SK-N-SH treated with all-trans-retinoic acid at 6 μM for 48 hours (cell line): ENCODE measurements around the gene PLAAT4.

Experiments used
- ATAC-seq: fragments of 200-7000 bp; cut with Tn5 transposase; 3 replicates; pipeline ENCODE4 v1.9.1; 2020; ENCODE audit warnings: mild to moderate bottlenecking, moderate library complexity
- ARNTL ChIP-seq: fragments of 450-650 bp; formaldehyde crosslinking; IDR thresholded peaks from 2 replicates; pipeline ENCODE4 v1.5.0; 2020; ENCODE audit warnings: low read depth, mild to moderate bottlenecking, moderate library complexity, borderline replicate concordance
- BACH2 ChIP-seq: fragments of 250-450 bp; sonication (Bioruptor Pico); IDR thresholded peaks from 2 replicates; pipeline ENCODE4 v1.9.0; 2021; ENCODE audit warnings: mild to moderate bottlenecking, borderline replicate concordance
- CSDC2 ChIP-seq: fragments of 250-450 bp; sonication (Bioruptor Pico); IDR thresholded peaks from 2 replicates; pipeline ENCODE4 v1.5.0; 2020; ENCODE audit warnings: mild to moderate bottlenecking, moderate library complexity
- ESRRG ChIP-seq: fragments of 250-450 bp; sonication (Bioruptor Pico); IDR thresholded peaks from 2 replicates; pipeline ENCODE4 v1.6.1; 2021; ENCODE audit warnings: mild to moderate bottlenecking
- ISL1 ChIP-seq: fragments of 250-450 bp; sonication (Bioruptor Pico); IDR thresholded peaks from 2 replicates; pipeline ENCODE4 v2.1.2; 2022; ENCODE audit warnings: mild to moderate bottlenecking, moderate library complexity
- OSR1 ChIP-seq: fragments of 250-450 bp; sonication (Bioruptor Pico); IDR thresholded peaks from 2 replicates; pipeline ENCODE4 v1.8.0; 2022; ENCODE audit warnings: moderate library complexity, mild to moderate bottlenecking, inconsistent platforms
- RARB ChIP-seq: fragments of 250-450 bp; sonication (Bioruptor Pico); IDR thresholded peaks from 2 replicates; pipeline ENCODE4 v1.8.0; 2021; ENCODE audit warnings: mild to moderate bottlenecking, moderate library complexity
- TCF4 ChIP-seq: fragments of 250-450 bp; sonication (Bioruptor Pico); IDR thresholded peaks from 2 replicates; pipeline ENCODE4 v1.8.0; 2021; ENCODE audit warnings: mild to moderate bottlenecking, moderate library complexity, borderline replicate concordance
- TOX ChIP-seq: fragments of 250-450 bp; sonication (Bioruptor Pico); IDR thresholded peaks from 2 replicates; pipeline ENCODE4 v1.8.0; 2021; ENCODE audit warnings: mild to moderate bottlenecking, moderate library complexity, borderline replicate concordance
- ZFP3 ChIP-seq: fragments of 250-450 bp; sonication (Bioruptor Pico); IDR thresholded peaks from 2 replicates; pipeline ENCODE4 v1.5.0; 2020; ENCODE audit warnings: mild to moderate bottlenecking, moderate library complexity
- ZFP30 ChIP-seq: fragments of 450-650 bp; formaldehyde crosslinking; IDR thresholded peaks from 2 replicates; pipeline ENCODE4 v1.5.0; 2022; ENCODE audit warnings: mild to moderate bottlenecking, moderate library complexity
- ZNF565 ChIP-seq: fragments of 450-650 bp; formaldehyde crosslinking; conservative IDR thresholded peaks from 2 replicates; pipeline ENCODE4 v1.5.0; 2020; ENCODE audit warnings: low read depth, mild to moderate bottlenecking, moderate library complexity
- ZNF8 ChIP-seq: fragments of 450-650 bp; formaldehyde crosslinking; IDR thresholded peaks from 2 replicates; pipeline ENCODE4 v1.5.0; 2020; ENCODE audit warnings: mild to moderate bottlenecking, moderate library complexity
- TF ChIP-seq, protein P1 (sequence below): fragments of 250-450 bp; sonication (Bioruptor Pico); IDR thresholded peaks from 2 replicates; pipeline ENCODE4 v1.8.0; 2021; ENCODE audit warnings: low read depth, mild to moderate bottlenecking, moderate library complexity, borderline replicate concordance
- TF ChIP-seq, protein P2 (sequence below): fragments of 250-450 bp; sonication (Bioruptor Pico); IDR thresholded peaks from 2 replicates; pipeline ENCODE4 v1.8.0; 2020; ENCODE audit warnings: mild to moderate bottlenecking, moderate library complexity, borderline replicate concordance
- TF ChIP-seq, protein P3 (sequence below): fragments of 250-450 bp; sonication (Bioruptor Pico); IDR thresholded peaks from 2 replicates; pipeline ENCODE4 v1.5.0; 2020; ENCODE audit warnings: mild to moderate bottlenecking, moderate library complexity
- TF ChIP-seq, protein P4 (sequence below): fragments of 250-450 bp; sonication (Bioruptor Pico); IDR thresholded peaks from 2 replicates; pipeline ENCODE4 v1.5.1; 2020; ENCODE audit warnings: low read depth, mild to moderate bottlenecking, moderate library complexity
- TF ChIP-seq, protein P5 (sequence below): fragments of 250-450 bp; sonication (Bioruptor Pico); IDR thresholded peaks from 2 replicates; pipeline ENCODE4 v1.5.1; 2021; ENCODE audit warnings: mild to moderate bottlenecking, moderate library complexity

PLAAT4 gene

DNA sequence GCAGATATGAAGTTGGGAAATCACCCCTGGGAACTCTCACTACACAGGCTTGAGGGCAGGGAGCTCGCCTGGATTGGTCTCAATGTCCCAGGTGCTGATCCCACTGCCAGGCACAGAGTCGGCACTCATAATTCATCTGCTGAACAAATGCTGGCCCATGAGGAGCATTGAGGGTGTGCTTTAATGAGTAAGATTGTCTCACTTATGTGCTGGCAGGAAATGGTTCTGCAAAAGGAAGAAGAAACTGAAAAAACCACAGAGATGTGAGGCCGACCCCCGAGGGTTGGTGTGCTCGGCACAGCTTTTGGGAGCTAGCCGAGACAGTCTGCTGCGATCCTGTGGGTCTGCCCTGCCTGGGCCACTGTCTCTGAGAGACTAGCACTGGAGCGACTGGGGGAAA is 17.2 kb downstream of the PLAAT4 start:
- TF ChIP-seq, protein P1, sequence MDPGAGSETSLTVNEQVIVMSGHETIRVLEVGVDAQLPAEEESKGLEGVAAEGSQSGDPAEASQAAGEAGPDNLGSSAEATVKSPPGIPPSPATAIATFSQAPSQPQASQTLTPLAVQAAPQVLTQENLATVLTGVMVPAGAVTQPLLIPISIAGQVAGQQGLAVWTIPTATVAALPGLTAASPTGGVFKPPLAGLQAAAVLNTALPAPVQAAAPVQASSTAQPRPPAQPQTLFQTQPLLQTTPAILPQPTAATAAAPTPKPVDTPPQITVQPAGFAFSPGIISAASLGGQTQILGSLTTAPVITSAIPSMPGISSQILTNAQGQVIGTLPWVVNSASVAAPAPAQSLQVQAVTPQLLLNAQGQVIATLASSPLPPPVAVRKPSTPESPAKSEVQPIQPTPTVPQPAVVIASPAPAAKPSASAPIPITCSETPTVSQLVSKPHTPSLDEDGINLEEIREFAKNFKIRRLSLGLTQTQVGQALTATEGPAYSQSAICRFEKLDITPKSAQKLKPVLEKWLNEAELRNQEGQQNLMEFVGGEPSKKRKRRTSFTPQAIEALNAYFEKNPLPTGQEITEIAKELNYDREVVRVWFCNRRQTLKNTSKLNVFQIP: no peak

DNA sequence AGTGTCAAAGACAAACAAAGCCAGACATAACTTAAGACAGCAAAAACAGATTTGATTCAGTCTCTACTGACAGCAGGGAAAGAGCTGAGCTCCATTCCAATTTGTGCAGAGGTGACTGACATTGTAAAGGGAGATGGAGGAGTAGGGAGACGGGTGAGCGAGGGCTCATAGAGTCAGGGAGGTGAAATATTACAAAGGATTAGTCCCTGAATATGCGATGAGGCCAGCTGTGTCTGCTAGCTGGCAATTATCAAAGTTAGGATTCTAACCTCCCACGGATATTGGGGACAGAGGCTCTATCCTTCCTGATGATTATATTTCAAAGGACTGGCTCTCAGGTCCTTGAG is 18.2 kb downstream of the PLAAT4 start:
- no peak for ATAC-seq
- TF ChIP-seq ESRRG (no peak), ZFP3 (CRISPR knock-in tag) (no peak), CSDC2 (no peak), OSR1 (no peak), TOX (CRISPR knock-in tag) (no peak), RARB (no peak), TCF4 (CRISPR knock-in tag) (no peak), ARNTL (CRISPR knock-in tag) (no peak)
- TF ChIP-seq, protein P2, sequence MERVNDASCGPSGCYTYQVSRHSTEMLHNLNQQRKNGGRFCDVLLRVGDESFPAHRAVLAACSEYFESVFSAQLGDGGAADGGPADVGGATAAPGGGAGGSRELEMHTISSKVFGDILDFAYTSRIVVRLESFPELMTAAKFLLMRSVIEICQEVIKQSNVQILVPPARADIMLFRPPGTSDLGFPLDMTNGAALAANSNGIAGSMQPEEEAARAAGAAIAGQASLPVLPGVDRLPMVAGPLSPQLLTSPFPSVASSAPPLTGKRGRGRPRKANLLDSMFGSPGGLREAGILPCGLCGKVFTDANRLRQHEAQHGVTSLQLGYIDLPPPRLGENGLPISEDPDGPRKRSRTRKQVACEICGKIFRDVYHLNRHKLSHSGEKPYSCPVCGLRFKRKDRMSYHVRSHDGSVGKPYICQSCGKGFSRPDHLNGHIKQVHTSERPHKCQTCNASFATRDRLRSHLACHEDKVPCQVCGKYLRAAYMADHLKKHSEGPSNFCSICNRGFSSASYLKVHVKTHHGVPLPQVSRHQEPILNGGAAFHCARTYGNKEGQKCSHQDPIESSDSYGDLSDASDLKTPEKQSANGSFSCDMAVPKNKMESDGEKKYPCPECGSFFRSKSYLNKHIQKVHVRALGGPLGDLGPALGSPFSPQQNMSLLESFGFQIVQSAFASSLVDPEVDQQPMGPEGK (CRISPR knock-in tag): no peak
- TF ChIP-seq, protein P3, sequence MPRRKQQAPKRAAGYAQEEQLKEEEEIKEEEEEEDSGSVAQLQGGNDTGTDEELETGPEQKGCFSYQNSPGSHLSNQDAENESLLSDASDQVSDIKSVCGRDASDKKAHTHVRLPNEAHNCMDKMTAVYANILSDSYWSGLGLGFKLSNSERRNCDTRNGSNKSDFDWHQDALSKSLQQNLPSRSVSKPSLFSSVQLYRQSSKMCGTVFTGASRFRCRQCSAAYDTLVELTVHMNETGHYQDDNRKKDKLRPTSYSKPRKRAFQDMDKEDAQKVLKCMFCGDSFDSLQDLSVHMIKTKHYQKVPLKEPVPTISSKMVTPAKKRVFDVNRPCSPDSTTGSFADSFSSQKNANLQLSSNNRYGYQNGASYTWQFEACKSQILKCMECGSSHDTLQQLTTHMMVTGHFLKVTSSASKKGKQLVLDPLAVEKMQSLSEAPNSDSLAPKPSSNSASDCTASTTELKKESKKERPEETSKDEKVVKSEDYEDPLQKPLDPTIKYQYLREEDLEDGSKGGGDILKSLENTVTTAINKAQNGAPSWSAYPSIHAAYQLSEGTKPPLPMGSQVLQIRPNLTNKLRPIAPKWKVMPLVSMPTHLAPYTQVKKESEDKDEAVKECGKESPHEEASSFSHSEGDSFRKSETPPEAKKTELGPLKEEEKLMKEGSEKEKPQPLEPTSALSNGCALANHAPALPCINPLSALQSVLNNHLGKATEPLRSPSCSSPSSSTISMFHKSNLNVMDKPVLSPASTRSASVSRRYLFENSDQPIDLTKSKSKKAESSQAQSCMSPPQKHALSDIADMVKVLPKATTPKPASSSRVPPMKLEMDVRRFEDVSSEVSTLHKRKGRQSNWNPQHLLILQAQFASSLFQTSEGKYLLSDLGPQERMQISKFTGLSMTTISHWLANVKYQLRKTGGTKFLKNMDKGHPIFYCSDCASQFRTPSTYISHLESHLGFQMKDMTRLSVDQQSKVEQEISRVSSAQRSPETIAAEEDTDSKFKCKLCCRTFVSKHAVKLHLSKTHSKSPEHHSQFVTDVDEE (CRISPR knock-in tag): no peak

More for the DNA sequence above, 17.2 kb downstream of the PLAAT4 start:
- ATAC-seq: no peak

DNA sequence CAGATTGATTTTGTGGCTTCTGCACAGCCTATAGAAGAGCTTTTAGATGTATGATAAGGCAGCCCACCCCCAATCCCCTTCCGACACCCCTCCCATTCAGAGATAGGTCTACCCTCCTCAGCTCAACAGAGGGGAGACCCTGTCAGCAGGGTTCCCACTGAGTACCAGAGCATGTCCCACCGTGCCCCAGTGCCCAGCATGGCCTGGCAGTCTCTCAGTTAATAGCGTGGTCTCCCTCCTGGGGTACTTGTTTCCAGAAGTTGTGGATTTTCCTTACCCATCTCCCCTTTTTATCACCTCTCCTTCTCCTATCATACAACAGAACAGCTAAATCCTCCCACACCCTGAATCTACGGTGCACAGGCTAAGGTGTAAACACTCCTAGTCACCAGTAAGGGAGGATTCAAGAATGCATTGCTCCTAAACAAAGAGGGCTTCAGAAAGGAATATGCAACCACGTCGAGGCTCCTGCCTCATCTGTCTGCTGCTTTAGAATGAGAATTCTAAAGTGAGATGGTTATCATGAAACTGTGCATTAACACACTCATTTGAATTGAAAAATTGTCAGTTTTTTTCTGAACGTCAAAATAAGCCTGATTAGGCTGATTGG is 19.9 kb downstream of the PLAAT4 start:
- no peak for ATAC-seq
- TF ChIP-seq TCF4 (CRISPR knock-in tag) (no peak), BACH2 (CRISPR knock-in tag) (no peak), ZFP3 (CRISPR knock-in tag) (no peak), ESRRG (no peak), OSR1 (no peak), ZFP30 (CRISPR knock-in tag) (no peak), TOX (CRISPR knock-in tag) (no peak), RARB (no peak), ZNF8 (no peak), ZNF565 (CRISPR knock-in tag) (no peak), CSDC2 (no peak), ISL1 (no peak)
- TF ChIP-seq, protein P3 (CRISPR knock-in tag): no peak
- TF ChIP-seq, protein P4, sequence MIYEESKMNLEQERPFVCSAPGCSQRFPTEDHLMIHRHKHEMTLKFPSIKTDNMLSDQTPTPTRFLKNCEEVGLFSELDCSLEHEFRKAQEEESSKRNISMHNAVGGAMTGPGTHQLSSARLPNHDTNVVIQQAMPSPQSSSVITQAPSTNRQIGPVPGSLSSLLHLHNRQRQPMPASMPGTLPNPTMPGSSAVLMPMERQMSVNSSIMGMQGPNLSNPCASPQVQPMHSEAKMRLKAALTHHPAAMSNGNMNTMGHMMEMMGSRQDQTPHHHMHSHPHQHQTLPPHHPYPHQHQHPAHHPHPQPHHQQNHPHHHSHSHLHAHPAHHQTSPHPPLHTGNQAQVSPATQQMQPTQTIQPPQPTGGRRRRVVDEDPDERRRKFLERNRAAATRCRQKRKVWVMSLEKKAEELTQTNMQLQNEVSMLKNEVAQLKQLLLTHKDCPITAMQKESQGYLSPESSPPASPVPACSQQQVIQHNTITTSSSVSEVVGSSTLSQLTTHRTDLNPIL (CRISPR knock-in tag): no peak
- TF ChIP-seq, protein P2 (CRISPR knock-in tag): no peak
- TF ChIP-seq, protein P5, sequence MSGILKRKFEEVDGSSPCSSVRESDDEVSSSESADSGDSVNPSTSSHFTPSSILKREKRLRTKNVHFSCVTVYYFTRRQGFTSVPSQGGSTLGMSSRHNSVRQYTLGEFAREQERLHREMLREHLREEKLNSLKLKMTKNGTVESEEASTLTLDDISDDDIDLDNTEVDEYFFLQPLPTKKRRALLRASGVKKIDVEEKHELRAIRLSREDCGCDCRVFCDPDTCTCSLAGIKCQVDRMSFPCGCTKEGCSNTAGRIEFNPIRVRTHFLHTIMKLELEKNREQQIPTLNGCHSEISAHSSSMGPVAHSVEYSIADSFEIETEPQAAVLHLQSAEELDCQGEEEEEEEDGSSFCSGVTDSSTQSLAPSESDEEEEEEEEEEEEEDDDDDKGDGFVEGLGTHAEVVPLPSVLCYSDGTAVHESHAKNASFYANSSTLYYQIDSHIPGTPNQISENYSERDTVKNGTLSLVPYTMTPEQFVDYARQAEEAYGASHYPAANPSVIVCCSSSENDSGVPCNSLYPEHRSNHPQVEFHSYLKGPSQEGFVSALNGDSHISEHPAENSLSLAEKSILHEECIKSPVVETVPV (CRISPR knock-in tag): no peak
